Subcutaneous abdominal adipose tissue (tissue), 5 donors: ENCODE data around the gene FOLR2.
"Not testable (repeated sequence)": the region's sequence is repeated elsewhere in the genome, so short reads cannot be mapped to it uniquely, and the experiment has no call there.

Source experiments
- H3K27ac ChIP-seq: one replicate; pipeline ENCODE4 v1.7.0; 2013; ENCODE audit warnings: low read depth, mild to moderate bottlenecking, inconsistent platforms, low read length, moderate library complexity
- H3K27me3 ChIP-seq, 5 donors: one replicate each; pipeline ENCODE4 v1.7.0; 2013; ENCODE audit warnings: low read length in 5 of 5, inconsistent platforms in 1 of 5; ENCODE audit not compliant: control insufficient read depth in 5 of 5, insufficient read depth in 4 of 5
- H3K36me3 ChIP-seq, 5 donors: one replicate each; pipeline ENCODE4 v1.7.0; 2013; ENCODE audit warnings: low read length in 5 of 5; ENCODE audit not compliant: control insufficient read depth in 5 of 5, insufficient read depth in 5 of 5
- H3K4me1 ChIP-seq, 5 donors: one replicate each; pipeline ENCODE4 v1.7.0; 2013; ENCODE audit warnings: low read length in 5 of 5, mild to moderate bottlenecking in 3 of 5, moderate library complexity in 1 of 5; ENCODE audit not compliant: control insufficient read depth in 5 of 5, insufficient read depth in 5 of 5
- H3K4me3 ChIP-seq, 5 donors: one replicate each; pipeline ENCODE4 v1.7.0; 2013; ENCODE audit warnings: low read length in 5 of 5, low read depth in 1 of 5
- H3K9ac ChIP-seq, 5 donors: one replicate each; pipeline ENCODE4 v1.7.0; 2013; ENCODE audit warnings: low read length in 5 of 5, mild to moderate bottlenecking in 4 of 5, moderate library complexity in 3 of 5
- H3K9me3 ChIP-seq, 5 donors: one replicate each; pipeline ENCODE4 v1.7.0; 2013; ENCODE audit warnings: low read length in 5 of 5; ENCODE audit not compliant: control insufficient read depth in 5 of 5
- donor health status: healthy.
- donor health status: healthy.
- donor health status: healthy.
- donor health status: healthy.
- donor health status: healthy.

The FOLR2 gene

GRCh38 chr11:72216638-72217037 lies at the start of gene FOLR2:
FOLR2 (plus strand) TSS chr11:72216794; CDS start chr11:72218585, 1,791 bp downstream.
- Histone ChIP-seq H3K9me3 (no peaks in the 10 kb centered on the region), H3K4me3 (peak within 1 kb of the TSS; percentile 30 to 66 (median 54)), H3K27ac (no peak within 1 kb of the TSS), H3K9ac (peak within 1 kb of the TSS in 1 of 5 donors; percentile 62), H3K27me3 (no peaks in the 10 kb centered on the region), H3K4me1 (peaks cover 0 to 15% (median 1%) of the 10 kb centered on the region in 5 donors), H3K36me3 (no peaks in the 10 kb centered on the region)

DNA sequence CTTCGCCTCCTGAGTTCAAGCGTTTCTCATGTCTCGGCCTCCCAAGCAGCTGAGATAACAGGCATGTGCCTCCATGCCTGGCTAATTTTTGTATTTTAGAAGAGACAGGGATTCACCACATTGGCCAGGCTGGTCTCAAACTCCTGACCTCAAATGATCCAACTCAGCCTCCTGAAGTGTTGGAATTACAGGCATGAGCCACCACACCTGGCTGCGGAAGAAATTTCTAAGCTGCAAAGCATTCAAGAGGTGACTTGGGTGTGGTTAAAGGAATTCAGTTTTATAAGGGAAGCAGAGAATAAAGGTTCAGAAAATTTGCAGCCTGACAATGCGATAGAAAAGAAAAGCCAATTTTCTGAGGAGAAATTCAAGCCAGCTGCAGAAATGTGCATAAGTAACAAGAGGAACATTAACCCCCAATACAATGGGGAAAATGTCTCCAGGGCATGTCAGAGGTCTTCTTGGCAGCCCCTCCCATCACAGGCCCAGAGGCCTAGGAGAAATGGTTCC lies 47.5 kb upstream of the FOLR2 start:
- not testable (repeated sequence) for H3K27ac ChIP-seq, H3K4me3 ChIP-seq, H3K27me3 ChIP-seq, H3K9me3 ChIP-seq, H3K36me3 ChIP-seq, H3K9ac ChIP-seq, H3K4me1 ChIP-seq

DNA sequence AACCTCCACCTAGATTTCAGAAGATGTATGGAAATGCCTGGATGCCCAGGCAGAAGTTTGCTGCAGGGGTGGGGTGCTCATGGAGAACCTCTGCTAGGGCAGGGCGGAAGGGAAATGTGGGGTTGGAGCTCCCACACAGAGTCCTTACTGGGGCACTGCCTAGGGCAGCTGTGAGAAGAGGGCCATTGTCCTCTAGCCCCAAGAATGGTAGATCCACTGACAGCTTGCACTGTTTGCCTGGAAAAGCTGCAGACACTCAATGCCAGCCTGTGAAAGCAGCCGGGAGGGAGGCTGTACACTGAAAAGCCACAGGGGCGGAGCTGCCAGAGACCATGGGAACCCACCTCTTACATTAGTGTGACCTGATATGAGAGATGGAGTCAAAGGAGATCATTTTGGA lies 46.8 kb upstream of the FOLR2 start:
- H3K9ac ChIP-seq, H3K4me1 ChIP-seq, H3K9me3 ChIP-seq, H3K4me3 ChIP-seq, H3K27ac ChIP-seq, H3K36me3 ChIP-seq, H3K27me3 ChIP-seq: not testable (repeated sequence)

GRCh38 chr11:72172043-72172442 lies 44.6 kb upstream of the FOLR2 start:
- not testable (repeated sequence) for H3K9ac ChIP-seq, H3K4me1 ChIP-seq, H3K4me3 ChIP-seq, H3K27me3 ChIP-seq, H3K9me3 ChIP-seq, H3K27ac ChIP-seq, H3K36me3 ChIP-seq

GRCh38 chr11:72173291-72173690 lies 43.3 kb upstream of the FOLR2 start:
- no peak overlapping the region for H3K4me3 ChIP-seq
- H3K27me3 ChIP-seq, result peaks cover 0 to 3% (median 0%) of the 10 kb centered on the region in 5 donors
- no peaks in the 10 kb centered on the region for H3K36me3 ChIP-seq
- no peaks in the 10 kb centered on the region for H3K4me1 ChIP-seq
- H3K9me3 ChIP-seq, result no peaks in the 10 kb centered on the region
- H3K27ac ChIP-seq, result no peak overlapping the region
- no peak overlapping the region for H3K9ac ChIP-seq

DNA sequence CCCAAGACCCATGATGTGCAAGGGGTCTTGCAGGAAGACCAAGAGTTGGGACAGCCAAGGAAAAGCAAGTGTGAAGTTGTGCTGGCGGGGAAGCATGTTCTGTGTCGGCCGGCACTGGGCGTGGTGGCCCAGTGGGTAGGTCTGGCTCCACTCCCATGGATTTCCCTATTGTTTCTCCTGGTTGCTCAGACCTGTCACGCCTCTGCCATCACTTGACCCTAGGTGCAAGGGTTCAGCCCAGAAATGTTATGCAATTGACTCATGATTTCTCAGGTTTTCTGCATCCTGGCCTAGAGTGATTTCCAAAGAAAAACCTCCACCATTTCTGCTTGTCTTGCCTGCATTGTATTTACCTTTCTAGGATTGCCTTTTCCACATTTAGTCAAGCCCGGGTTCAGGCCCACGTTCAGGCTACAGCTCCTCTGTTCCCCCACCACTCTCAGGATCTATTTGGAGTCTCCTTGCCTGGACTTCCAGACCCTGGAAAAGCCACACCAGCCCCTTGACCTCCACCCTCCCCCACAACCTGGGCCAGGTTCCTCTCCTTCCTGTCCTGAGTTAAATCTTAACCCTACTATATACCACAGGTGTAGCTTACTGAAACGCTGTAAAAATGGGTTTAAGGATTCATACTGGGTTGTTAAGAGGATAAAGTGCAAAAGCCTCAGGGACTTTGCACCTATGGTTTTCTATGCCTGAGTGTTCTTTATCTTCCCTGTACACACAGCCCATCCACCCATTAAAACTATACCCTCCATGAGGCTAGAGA lies 42.1 kb upstream of the FOLR2 start:
- Histone ChIP-seq H3K9me3 (no peaks in the 10 kb centered on the region), H3K27me3 (peaks cover 0 to 3% (median 0%) of the 10 kb centered on the region in 5 donors), H3K27ac (no peak overlapping the region), H3K4me3 (no peak overlapping the region), H3K36me3 (no peaks in the 10 kb centered on the region), H3K4me1 (no peaks in the 10 kb centered on the region), H3K9ac (no peak overlapping the region)

DNA sequence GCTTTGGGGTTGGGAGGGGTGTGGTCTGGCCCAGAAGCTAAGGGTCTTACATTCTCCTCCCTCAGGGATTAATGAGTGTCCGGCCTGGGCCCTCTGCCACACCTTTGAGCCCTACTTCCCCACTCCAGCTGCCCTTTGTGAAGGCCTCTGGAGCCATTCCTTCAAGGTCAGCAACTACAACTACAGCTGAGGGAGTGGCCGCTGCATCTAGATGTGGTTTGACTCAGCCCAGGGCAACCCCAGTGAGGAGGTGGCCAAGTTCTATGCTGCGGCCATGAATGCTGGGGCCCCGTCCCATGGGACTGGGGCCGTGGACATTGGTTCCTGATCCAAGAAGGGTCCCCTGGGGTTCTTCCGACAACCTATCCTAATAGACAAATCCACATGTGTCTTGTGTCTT lies 38.9 kb upstream of the FOLR2 start:
- no peak overlapping the region for H3K4me3 ChIP-seq

DNA sequence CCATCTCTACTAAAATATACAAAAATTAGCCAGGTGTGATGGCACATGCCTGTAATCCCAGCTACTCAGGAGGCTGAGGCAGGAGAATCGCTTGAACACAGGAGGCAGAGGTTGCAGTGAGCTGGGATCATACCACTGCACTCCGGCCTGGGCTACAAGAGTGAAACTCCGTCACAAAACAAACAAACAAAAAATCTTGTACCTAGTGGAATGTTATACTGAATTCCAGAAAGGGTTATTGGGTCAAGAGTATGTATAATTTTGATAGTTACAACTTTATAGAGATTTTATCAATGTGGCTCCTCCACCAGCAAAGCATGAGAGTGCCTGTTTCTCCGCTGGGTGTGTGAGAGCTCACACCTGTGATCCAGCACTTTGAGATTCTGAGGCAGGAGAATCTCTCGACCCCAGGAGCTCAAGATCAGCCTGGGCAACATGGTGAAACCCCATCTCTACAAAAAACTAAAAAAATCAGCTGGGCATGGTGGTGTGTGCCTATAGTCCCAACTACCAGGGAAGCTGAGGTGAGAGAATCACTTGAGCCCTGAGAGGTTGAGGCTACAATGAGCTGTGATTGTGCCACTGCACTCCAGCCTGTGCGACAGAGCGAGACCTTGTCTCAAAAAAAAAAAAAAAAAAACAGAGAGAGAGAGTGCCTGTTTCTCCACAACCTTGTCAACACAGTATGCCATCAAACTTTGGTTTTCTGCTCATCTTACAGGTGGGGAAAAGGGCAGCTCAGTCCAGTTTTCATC lies 37.4 kb upstream of the FOLR2 start:
- H3K27ac ChIP-seq, result no peak overlapping the region
- H3K4me3 ChIP-seq, result no peak overlapping the region
- H3K9ac ChIP-seq, result no peak overlapping the region
- H3K9me3 ChIP-seq, result no peaks in the 10 kb centered on the region
- H3K36me3 ChIP-seq, result no peaks in the 10 kb centered on the region
- H3K27me3 ChIP-seq, result peaks cover 0 to 3% (median 0%) of the 10 kb centered on the region in 5 donors
- peaks cover 0 to 3% (median 0%) of the 10 kb centered on the region in 5 donors for H3K4me1 ChIP-seq

More for the DNA sequence above, 38.9 kb upstream of the FOLR2 start:
- Histone ChIP-seq H3K9ac (no peak overlapping the region), H3K36me3 (no peaks in the 10 kb centered on the region), H3K4me1 (no peaks in the 10 kb centered on the region), H3K27me3 (peaks cover 0 to 3% (median 0%) of the 10 kb centered on the region in 5 donors), H3K27ac (no peak overlapping the region), H3K9me3 (no peaks in the 10 kb centered on the region)

GRCh38 chr11:72179804-72180396 lies 36.7 kb upstream of the FOLR2 start:
- Histone ChIP-seq H3K36me3 (no peaks in the 10 kb centered on the region), H3K4me3 (no peak overlapping the region), H3K27me3 (peaks cover 0 to 3% (median 0%) of the 10 kb centered on the region in 5 donors), H3K9me3 (no peaks in the 10 kb centered on the region), H3K27ac (no peak overlapping the region), H3K4me1 (peaks cover 0 to 3% (median 0%) of the 10 kb centered on the region in 5 donors), H3K9ac (no peak overlapping the region)
